Activated CD8-positive, alpha-beta memory T cell treated with anti-CD3 and anti-CD28 coated beads, Interleukin-2, amount 50 U/mL, for 4 hours (primary cell): ENCODE data around the gene HES3.
A peak's percentile ranks its signal among the peaks of the same experiment; 100 is the strongest.

ENCODE experiments used
- DNase-seq: peaks from one replicate; pipeline ENCODE4 v3.0.0-alpha.2; 2020

The HES3 gene

GRCh38 chr1:6246497-6247467 is 2.8 kb downstream of the HES3 start:
- DNase-seq: peak; percentile 83

GRCh38 chr1:6247651-6248050 is 3.7 kb downstream of the HES3 start:
- no peak for DNase-seq

- no peak for DNase-seq
Measured at GRCh38 chr1:6248161-6248776, 4.3 kb downstream of the HES3 start.

- no peak for DNase-seq
Measured at GRCh38 chr1:6248932-6249738, 5.2 kb downstream of the HES3 start.

- no peak for DNase-seq
Measured at GRCh38 chr1:6249739-6250689, 6.0 kb downstream of the HES3 start.

- no peak for DNase-seq
Measured at GRCh38 chr1:6251233-6251632, 7.3 kb downstream of the HES3 start.

GRCh38 chr1:6251681-6252373 is 7.8 kb downstream of the HES3 start:
- no peak for DNase-seq

- no peak for DNase-seq
Measured at GRCh38 chr1:6252374-6252710, 8.4 kb downstream of the HES3 start.

- DNase-seq: no peak
Measured at GRCh38 chr1:6253380-6253779, 9.4 kb downstream of the HES3 start.

GRCh38 chr1:6254691-6255090 is 10.7 kb downstream of the HES3 start:
- no peak for DNase-seq

- no peak for DNase-seq
Measured at GRCh38 chr1:6256645-6257044, 12.7 kb downstream of the HES3 start.

GRCh38 chr1:6257541-6258069 is 13.6 kb downstream of the HES3 start:
- DNase-seq: no peak

GRCh38 chr1:6258675-6259074 is 14.7 kb downstream of the HES3 start:
- DNase-seq: no peak

GRCh38 chr1:6259491-6260362 is 15.7 kb downstream of the HES3 start:
- peak; percentile 82 for DNase-seq

GRCh38 chr1:6260433-6260934 is 16.5 kb downstream of the HES3 start:
- peak; percentile 30 for DNase-seq

GRCh38 chr1:6260961-6261614 is 17.1 kb downstream of the HES3 start, which contains the start of gene GPR153:
GPR153 (minus strand) TSS chr1:6261098; CDS start chr1:6254905, 6,193 bp downstream.
- peak; percentile 68 for DNase-seq

GRCh38 chr1:6261615-6261995 is 17.6 kb downstream of the HES3 start:
- no peak for DNase-seq

GRCh38 chr1:6262555-6263420 is 18.8 kb downstream of the HES3 start:
- no peak for DNase-seq
